ENCODE results near the gene MTF2.

The MTF2 gene

GRCh38 chr1:93083979-93084378 lies 4.9 kb downstream of the MTF2 start:
- no peak for DNase-seq (ENCODE audit: low read depth)

- no peak for DNase-seq (ENCODE audit: low read depth)
Measured at GRCh38 chr1:93087532-93087931, 8.4 kb downstream of the MTF2 start.

- no peak for DNase-seq (ENCODE audit: low read depth)
Measured at GRCh38 chr1:93093332-93094006, 14.4 kb downstream of the MTF2 start.

- no peak for DNase-seq (ENCODE audit: low read depth)
Measured at GRCh38 chr1:93095804-93096585, 16.9 kb downstream of the MTF2 start.

GRCh38 chr1:93102142-93102541 lies 23.1 kb downstream of the MTF2 start:
- no peak for DNase-seq (ENCODE audit: low read depth)

- DNase-seq (ENCODE audit: low read depth), result no peak
Measured at GRCh38 chr1:93106226-93106625, 27.1 kb downstream of the MTF2 start.

GRCh38 chr1:93107395-93107794 lies 28.3 kb downstream of the MTF2 start:
- DNase-seq (ENCODE audit: low read depth), result no peak

- no peak for DNase-seq (ENCODE audit: low read depth)
Measured at GRCh38 chr1:93108335-93108734, 29.3 kb downstream of the MTF2 start.

- no peak for DNase-seq (ENCODE audit: low read depth)
Measured at GRCh38 chr1:93109578-93109977, 30.5 kb downstream of the MTF2 start.

- DNase-seq (ENCODE audit: low read depth), result no peak
Measured at GRCh38 chr1:93111065-93111464, 32.0 kb downstream of the MTF2 start.

- no peak for DNase-seq (ENCODE audit: low read depth)
Measured at GRCh38 chr1:93111561-93111960, 32.5 kb downstream of the MTF2 start.

- no peak for DNase-seq (ENCODE audit: low read depth)
Measured at GRCh38 chr1:93113127-93113526, 34.0 kb downstream of the MTF2 start.

- no peak for DNase-seq (ENCODE audit: low read depth)
Measured at GRCh38 chr1:93114391-93114790, 35.3 kb downstream of the MTF2 start.

- DNase-seq (ENCODE audit: low read depth), result no peak
Measured at GRCh38 chr1:93120614-93121013, 41.5 kb downstream of the MTF2 start.

GRCh38 chr1:93123201-93123783 lies 44.2 kb downstream of the MTF2 start:
- no peak for DNase-seq (ENCODE audit: low read depth)

GRCh38 chr1:93124556-93125355 lies 45.7 kb downstream of the MTF2 start:
- DNase-seq (ENCODE audit: low read depth), result no peak

GRCh38 chr1:93129507-93130099 lies 50.5 kb downstream of the MTF2 start:
- DNase-seq (ENCODE audit: low read depth), result no peak

- no peak for DNase-seq (ENCODE audit: low read depth)
Measured at GRCh38 chr1:93132638-93133037, 53.6 kb downstream of the MTF2 start.

- no peak for DNase-seq (ENCODE audit: low read depth)
Measured at GRCh38 chr1:93136445-93136844, 57.4 kb downstream of the MTF2 start.

- no peak for DNase-seq (ENCODE audit: low read depth)
Measured at GRCh38 chr1:93137604-93138292, 58.7 kb downstream of the MTF2 start.

GRCh38 chr1:93140106-93140505 lies 61.0 kb downstream of the MTF2 start:
- no peak for DNase-seq (ENCODE audit: low read depth)
